ENCODE measurements around the gene SIN3A. TPM values are rescaled to one million over a fixed set of nuclear protein-coding genes. Genes with fewer than 3 reads are reported as not detected.

The SIN3A gene
- total and polyA plus RNA-seq, 9 of the 15 experiments (the other 6 are each of a cell fraction or from before 2014, with no cell fraction given), result 11.1 to 70.3 (median 25.3) TPM

DNA sequence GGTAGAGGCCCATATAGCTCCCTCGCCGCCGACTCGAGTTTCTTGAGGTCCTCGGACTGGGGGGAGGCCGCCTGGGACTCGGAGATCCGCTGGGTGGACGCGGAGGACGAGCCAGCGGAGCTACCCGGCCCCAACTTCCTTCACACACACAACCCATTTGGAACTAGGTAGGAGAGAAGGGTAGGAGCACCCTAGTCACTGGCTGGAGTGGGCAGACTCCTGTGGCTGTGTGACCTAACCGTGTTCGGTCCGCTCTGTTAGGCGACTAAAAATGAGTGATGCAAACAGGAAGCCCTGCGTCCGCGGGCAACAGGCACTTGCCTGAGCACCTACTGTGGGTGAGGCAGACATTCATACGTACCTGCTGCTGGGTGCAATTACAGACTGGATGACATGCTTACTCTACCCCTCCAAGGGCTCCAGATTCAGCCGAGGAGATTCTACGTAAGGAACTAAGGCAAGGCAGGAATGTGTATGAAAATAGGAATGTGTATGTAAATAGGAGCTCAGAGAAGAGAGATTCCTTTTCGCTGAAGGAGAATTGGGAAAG lies 4.6 kb upstream of the SIN3A start (continued):
- TF ChIP-seq RBBP5 (IDR thresholded peaks at IDR 0.05; ENCODE audit: borderline replicate concordance, insufficient read depth, low read length, poor library complexity, severe bottlenecking) (peak; percentile 46), PHF8 (IDR thresholded peaks at IDR 0.05; ENCODE audit: borderline replicate concordance, low read length) (peak; percentile 51), ARID2 (IDR thresholded peaks at IDR 0.05) (0 out of 2 replicates have a peak, but pooled peaks have one; percentile 13), OTX1 (CRISPR knock-in tag; IDR thresholded peaks at IDR 0.05) (no peak), DPF2 (IDR thresholded peaks at IDR 0.05) (peak; percentile 31; the same call in 1 of the 2 replicates), SP1 (CRISPR knock-in tag; IDR thresholded peaks at IDR 0.05) (peak; percentile 83; the same call in 1 of the 2 replicates), HNRNPUL1 (IDR thresholded peaks at IDR 0.05; ENCODE audit: low read length) (no peak), MEF2A (IDR thresholded peaks at IDR 0.05; ENCODE audit: control insufficient read depth, low read depth, low read length) (no peak), ZNF121 (CRISPR knock-in tag; conservative IDR thresholded peaks at IDR 0.05) (peak; percentile 21; the same call in 1 of the 2 replicates), ZNF263 (CRISPR knock-in tag; IDR thresholded peaks at IDR 0.05; ENCODE audit: borderline replicate concordance) (peak; percentile 52; the same call in 1 of the 2 replicates), ELF4 (CRISPR knock-in tag; IDR thresholded peaks at IDR 0.05) (no peak), EWSR1 (IDR thresholded peaks at IDR 0.05; ENCODE audit: borderline replicate concordance, low read depth, partially characterized antibody) (no peak), HDAC1 (IDR thresholded peaks at IDR 0.05) (peak in 1 of 2 experiments; percentile 71; a peak in 1 of 4 replicates)
- TF ChIP-seq, protein P1, sequence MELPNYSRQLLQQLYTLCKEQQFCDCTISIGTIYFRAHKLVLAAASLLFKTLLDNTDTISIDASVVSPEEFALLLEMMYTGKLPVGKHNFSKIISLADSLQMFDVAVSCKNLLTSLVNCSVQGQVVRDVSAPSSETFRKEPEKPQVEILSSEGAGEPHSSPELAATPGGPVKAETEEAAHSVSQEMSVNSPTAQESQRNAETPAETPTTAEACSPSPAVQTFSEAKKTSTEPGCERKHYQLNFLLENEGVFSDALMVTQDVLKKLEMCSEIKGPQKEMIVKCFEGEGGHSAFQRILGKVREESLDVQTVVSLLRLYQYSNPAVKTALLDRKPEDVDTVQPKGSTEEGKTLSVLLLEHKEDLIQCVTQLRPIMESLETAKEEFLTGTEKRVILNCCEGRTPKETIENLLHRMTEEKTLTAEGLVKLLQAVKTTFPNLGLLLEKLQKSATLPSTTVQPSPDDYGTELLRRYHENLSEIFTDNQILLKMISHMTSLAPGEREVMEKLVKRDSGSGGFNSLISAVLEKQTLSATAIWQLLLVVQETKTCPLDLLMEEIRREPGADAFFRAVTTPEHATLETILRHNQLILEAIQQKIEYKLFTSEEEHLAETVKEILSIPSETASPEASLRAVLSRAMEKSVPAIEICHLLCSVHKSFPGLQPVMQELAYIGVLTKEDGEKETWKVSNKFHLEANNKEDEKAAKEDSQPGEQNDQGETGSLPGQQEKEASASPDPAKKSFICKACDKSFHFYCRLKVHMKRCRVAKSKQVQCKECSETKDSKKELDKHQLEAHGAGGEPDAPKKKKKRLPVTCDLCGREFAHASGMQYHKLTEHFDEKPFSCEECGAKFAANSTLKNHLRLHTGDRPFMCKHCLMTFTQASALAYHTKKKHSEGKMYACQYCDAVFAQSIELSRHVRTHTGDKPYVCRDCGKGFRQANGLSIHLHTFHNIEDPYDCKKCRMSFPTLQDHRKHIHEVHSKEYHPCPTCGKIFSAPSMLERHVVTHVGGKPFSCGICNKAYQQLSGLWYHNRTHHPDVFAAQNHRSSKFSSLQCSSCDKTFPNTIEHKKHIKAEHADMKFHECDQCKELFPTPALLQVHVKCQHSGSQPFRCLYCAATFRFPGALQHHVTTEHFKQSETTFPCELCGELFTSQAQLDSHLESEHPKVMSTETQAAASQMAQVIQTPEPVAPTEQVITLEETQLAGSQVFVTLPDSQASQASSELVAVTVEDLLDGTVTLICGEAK (IDR thresholded peaks at IDR 0.05), result peak; percentile 24; the same call in 1 of the 2 replicates
- TF ChIP-seq, protein P1 (CRISPR knock-in tag; IDR thresholded peaks at IDR 0.05), result no peak
- TF ChIP-seq, protein P2, sequence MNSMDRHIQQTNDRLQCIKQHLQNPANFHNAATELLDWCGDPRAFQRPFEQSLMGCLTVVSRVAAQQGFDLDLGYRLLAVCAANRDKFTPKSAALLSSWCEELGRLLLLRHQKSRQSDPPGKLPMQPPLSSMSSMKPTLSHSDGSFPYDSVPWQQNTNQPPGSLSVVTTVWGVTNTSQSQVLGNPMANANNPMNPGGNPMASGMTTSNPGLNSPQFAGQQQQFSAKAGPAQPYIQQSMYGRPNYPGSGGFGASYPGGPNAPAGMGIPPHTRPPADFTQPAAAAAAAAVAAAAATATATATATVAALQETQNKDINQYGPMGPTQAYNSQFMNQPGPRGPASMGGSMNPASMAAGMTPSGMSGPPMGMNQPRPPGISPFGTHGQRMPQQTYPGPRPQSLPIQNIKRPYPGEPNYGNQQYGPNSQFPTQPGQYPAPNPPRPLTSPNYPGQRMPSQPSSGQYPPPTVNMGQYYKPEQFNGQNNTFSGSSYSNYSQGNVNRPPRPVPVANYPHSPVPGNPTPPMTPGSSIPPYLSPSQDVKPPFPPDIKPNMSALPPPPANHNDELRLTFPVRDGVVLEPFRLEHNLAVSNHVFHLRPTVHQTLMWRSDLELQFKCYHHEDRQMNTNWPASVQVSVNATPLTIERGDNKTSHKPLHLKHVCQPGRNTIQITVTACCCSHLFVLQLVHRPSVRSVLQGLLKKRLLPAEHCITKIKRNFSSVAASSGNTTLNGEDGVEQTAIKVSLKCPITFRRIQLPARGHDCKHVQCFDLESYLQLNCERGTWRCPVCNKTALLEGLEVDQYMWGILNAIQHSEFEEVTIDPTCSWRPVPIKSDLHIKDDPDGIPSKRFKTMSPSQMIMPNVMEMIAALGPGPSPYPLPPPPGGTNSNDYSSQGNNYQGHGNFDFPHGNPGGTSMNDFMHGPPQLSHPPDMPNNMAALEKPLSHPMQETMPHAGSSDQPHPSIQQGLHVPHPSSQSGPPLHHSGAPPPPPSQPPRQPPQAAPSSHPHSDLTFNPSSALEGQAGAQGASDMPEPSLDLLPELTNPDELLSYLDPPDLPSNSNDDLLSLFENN (IDR thresholded peaks at IDR 0.05; ENCODE audit: low read depth in 2 of 2, low read length in 2 of 2), result no peak

Measured in K562 (cell line).